GM20431 (cell line): ENCODE data around the gene PM20D1.
"Not testable (repeated sequence)": the region's sequence is repeated elsewhere in the genome, so short reads cannot be mapped to it uniquely, and the experiment has no call there.

ENCODE experiments used
- in situ Hi-C: fragments of 300-500 bp; cut with MseI, MboI; formaldehyde crosslinking; loops from one replicate; pipeline ENCODE4 v1.15.0; 2020; ENCODE audit warnings: low sequenced_read_pairs; ENCODE audit not compliant: unreplicated experiment

PM20D1 gene

GRCh38 chr1:205849619-205850355 is at the start of gene PM20D1:
Gene PM20D1 (minus strand): TSS chr1:205850132. CDS start chr1:205850072, 60 bp downstream.
- in situ Hi-C loops, result no loop called here

- in situ Hi-C loops, result no loop called here
Observed at GRCh38 chr1:205896351-205896750, 46.4 kb upstream of the PM20D1 start.

GRCh38 chr1:205894119-205894518 is 44.2 kb upstream of the PM20D1 start:
- in situ Hi-C loops, result not testable (repeated sequence)

GRCh38 chr1:205892175-205892574 is 42.2 kb upstream of the PM20D1 start:
- in situ Hi-C loops, result not testable (repeated sequence)

GRCh38 chr1:205891481-205891880 is 41.5 kb upstream of the PM20D1 start:
- in situ Hi-C loops, result not testable (repeated sequence)

- in situ Hi-C loops, result not testable (repeated sequence)
Observed at GRCh38 chr1:205890631-205891030, 40.7 kb upstream of the PM20D1 start.

GRCh38 chr1:205889706-205890105 is 39.8 kb upstream of the PM20D1 start:
- in situ Hi-C loops, result not testable (repeated sequence)

GRCh38 chr1:205889006-205889405 is 39.1 kb upstream of the PM20D1 start:
- in situ Hi-C loops, result not testable (repeated sequence)

GRCh38 chr1:205883792-205884191 is 33.9 kb upstream of the PM20D1 start:
- in situ Hi-C loops, result no loop called here

- in situ Hi-C loops, result no loop called here
Observed at GRCh38 chr1:205880923-205881322, 31.0 kb upstream of the PM20D1 start.

- in situ Hi-C loops, result no loop called here
Observed at GRCh38 chr1:205879974-205880373, 30.0 kb upstream of the PM20D1 start.

GRCh38 chr1:205878026-205878425 is 28.1 kb upstream of the PM20D1 start:
- in situ Hi-C loops, result no loop called here

GRCh38 chr1:205873148-205873547 is 23.2 kb upstream of the PM20D1 start:
- in situ Hi-C loops, result not testable (repeated sequence)

- in situ Hi-C loops, result no loop called here
Observed at GRCh38 chr1:205870236-205870635, 20.3 kb upstream of the PM20D1 start.

GRCh38 chr1:205861540-205861939 is 11.6 kb upstream of the PM20D1 start:
- in situ Hi-C loops, result no loop called here

GRCh38 chr1:205858141-205858961 is 8.4 kb upstream of the PM20D1 start:
- in situ Hi-C loops, result no loop called here

GRCh38 chr1:205857501-205857900 is 7.6 kb upstream of the PM20D1 start:
- in situ Hi-C loops, result not testable (repeated sequence)

- in situ Hi-C loops, result no loop called here
Observed at GRCh38 chr1:205856433-205856832, 6.5 kb upstream of the PM20D1 start.

- in situ Hi-C loops, result no loop called here
Observed at GRCh38 chr1:205852969-205853368, 3.0 kb upstream of the PM20D1 start.

GRCh38 chr1:205851993-205852392 is 2.1 kb upstream of the PM20D1 start:
- in situ Hi-C loops, result no loop called here
